Cardiac septum (tissue), 1 donor: ENCODE data around the gene TUBA4B. TPM values are rescaled to one million over a fixed set of nuclear protein-coding genes. Genes with fewer than 3 reads are reported as not detected.

ENCODE experiments used
- DNase-seq: peaks from one replicate; pipeline ENCODE4 v3.0.0-alpha.2; 2020; ENCODE audit warnings: low spot score
- intact Hi-C: fragments of 100-400 bp; cut with DNase I; formaldehyde crosslinking; loops from one replicate; pipeline ENCODE4 v1.14.0; 2022
- total RNA-seq: library from RNA; stranded (reverse); fragmentation: NEBNext Ultra II Directional; extraction: Animal tissue kit (Norgen Biotek cat#: 25700); gene quantifications from one replicate; pipeline ENCODE4 v1.2.1, GENCODE V29; 2021
- donor health status: DM: no; HTN: no; CAD: no.

Gene TUBA4B
- total RNA-seq, 1 donor from 2014 or later = not detected

DNA sequence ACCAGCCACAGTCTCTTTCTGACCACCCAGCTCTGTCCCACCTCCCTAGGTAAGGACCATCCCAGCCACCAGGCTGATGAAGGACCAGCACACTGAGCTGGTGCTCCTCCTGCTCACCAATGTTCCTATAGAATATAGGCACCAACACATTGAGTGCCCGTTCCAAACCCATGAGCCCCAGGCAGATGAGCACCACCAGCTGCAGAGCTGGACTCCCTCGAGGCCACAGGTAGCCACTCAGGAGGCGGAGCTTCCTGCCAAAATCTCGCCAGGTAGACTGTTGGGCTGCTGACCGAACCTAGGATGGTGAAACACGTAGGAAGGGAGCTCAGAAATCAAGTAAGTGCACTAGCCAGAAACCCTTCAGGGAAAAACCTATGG, 36.5 kb upstream of the TUBA4B start:
- DNase-seq = no peak
- intact Hi-C loops = loop anchor here (2.0 kb wide), 1 partner anchor 36 kb away; the partner anchor contains the start of genes TUBA4A and TUBA4B

DNA sequence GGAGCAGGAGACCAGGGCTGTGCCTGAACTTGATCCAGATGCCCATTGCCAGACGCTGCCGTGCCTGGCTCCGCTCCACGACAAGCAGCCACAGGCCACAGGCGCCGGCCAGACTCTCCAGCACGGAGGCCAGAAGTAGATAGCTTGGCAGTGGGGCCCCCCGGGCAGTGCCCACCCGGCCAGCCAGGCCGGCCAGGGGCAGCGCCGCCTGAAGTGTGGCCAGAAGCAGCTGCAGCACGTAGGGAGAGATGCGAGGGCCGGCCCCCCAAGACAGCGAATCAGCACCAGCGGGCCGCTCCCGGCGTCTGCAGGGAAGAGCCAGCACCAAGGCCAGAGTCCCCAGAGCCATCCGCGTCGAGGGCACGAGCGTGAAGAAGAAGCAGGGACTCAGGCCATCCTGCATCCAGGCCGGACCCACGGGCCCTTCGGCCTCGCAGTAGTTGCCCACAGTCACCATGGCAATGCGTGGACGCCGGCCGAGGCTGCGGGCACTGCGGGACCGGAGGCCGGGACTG, 34.8 kb upstream of the TUBA4B start:
- peak; percentile 78 for DNase-seq
- intact Hi-C loops = loop anchor here (1.0 to 2.0 kb wide), 2 partner anchors 11 to 39 kb away; partner anchors contain the start of genes ANKZF1, ATG9A and RETREG2

GRCh38 chr2:219218732-219219701, 34.0 kb upstream of the TUBA4B start, which contains the start of gene ABCB6:
TSS of gene ABCB6 (minus strand) at chr2:219218958. CDS start at chr2:219218673, 285 bp downstream.
- intact Hi-C loops = loop anchor here (1.0 to 2.0 kb wide), 2 partner anchors 10 to 40 kb away; partner anchors contain the start of genes ANKZF1, ATG9A and RETREG2
- DNase-seq = peak; percentile 98

- intact Hi-C loops = loop anchor here (2.0 kb wide), 1 partner anchor 41 kb away; the partner anchor contains the start of gene RETREG2
- no peak for DNase-seq
Measured at GRCh38 chr2:219219784-219220532, 33.1 kb upstream of the TUBA4B start.

- intact Hi-C loops = no loop called here
- DNase-seq = no peak
Measured at GRCh38 chr2:219220652-219221402, 32.2 kb upstream of the TUBA4B start.

GRCh38 chr2:219221957-219222518, 31.0 kb upstream of the TUBA4B start:
- DNase-seq = no peak
- intact Hi-C loops = no loop called here

GRCh38 chr2:219223831-219224610, 29.0 kb upstream of the TUBA4B start:
- no peak for DNase-seq
- intact Hi-C loops = no loop called here

DNA sequence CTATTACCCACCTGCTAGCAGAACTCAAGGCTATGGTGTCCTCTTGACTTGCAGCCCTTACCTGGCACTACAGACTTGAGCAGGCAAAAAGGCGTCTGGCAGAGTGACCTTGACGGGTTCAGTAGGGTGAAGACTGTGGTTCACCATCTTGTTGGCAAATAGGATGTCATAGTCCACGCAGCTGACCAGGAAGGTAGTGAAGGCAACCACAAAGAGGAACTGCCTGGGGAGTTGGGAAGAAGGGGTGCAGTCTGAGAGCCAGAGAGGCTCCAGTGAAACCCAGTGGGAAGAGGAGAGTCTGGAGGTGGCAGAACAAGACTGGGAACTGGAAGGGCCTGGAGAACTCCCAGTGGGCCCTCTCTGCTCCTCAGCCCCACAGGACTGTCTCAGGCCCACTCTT, 27.7 kb upstream of the TUBA4B start:
- DNase-seq = no peak
- intact Hi-C loops = loop anchor here (5.0 kb wide), 1 partner anchor 72 kb away; no protein-coding TSS in a partner anchor

DNA sequence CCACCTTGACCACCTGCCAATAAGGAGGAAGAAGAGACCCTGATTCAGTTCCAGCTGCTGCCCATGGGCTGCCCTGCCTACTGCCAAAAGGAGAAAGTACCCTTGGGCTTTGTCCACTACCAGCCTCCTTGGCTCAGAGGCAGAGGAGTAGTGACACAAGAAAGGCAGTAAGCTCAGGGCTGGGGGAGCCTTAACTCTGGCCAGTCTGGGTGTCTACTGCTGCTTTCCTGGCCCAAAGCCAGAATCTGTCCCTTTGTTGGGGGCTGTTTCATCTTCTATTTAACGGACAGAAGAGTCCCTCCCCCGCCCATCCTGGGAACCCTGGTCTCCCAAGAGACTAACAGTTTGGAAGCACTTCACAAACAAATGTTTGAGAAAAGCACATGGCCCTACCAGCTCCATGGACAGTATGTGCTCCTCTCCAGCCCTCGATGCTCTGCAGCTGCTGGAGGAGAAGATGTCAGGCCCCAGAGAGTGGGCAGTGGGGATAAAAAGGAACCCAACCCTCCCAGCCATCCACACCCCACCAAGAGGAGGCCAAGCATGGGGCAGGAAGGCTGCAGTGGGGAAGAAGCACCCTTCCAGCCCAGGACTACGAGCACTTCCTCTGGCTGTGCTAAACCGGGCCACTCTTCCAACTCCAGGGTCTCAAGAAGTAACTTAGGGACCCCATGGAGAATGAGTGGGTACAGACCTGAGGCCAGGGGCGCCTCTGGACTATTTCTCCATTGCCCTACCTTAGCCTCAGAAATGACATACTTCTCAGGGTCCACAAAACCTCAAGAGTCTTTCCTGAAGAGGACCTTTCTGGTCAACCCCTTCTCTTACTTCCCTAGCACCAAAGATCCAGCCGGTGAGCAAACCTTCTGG, 24.8 kb upstream of the TUBA4B start:
- intact Hi-C loops = loop anchor here (2.0 to 5.0 kb wide), 2 partner anchors 17 to 69 kb away; partner anchors contain the start of genes GLB1L and STK16
- DNase-seq = no peak

DNA sequence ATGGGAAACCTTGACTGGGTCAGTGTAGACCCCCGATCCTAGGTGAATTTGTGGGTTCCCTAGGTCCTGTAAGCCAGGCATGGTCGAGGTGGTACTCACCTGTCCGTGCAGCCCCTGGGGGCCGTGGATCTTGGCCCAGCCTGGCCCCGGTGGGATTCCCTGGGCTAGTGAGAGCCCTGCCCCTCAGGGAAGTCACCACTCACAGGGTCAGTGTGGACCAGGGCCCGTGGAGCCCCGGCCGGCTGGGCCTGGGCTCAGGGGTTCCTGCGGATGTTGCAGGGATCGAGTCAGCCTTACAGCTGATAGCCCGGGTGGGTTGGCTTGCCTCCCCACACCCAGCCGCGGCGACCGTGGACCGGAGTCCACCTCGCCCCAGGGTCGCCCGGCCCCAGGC, 24.1 kb upstream of the TUBA4B start:
- no peak for DNase-seq
- intact Hi-C loops = loop anchor here (1.0 to 5.0 kb wide), 3 partner anchors 11 to 68 kb away; partner anchors contain the start of genes ABCB6, GLB1L and STK16

GRCh38 chr2:219229305-219230058, 23.6 kb upstream of the TUBA4B start, which contains the start of the genes ANKZF1 and ATG9A:
TSS of gene ANKZF1 (plus strand) at chr2:219229806. CDS start at chr2:219230258, 452 bp downstream.
TSS of gene ATG9A (minus strand) at chr2:219229636. CDS start at chr2:219228024, 1,612 bp downstream.
- intact Hi-C loops = loop anchor here (1.0 to 5.0 kb wide), 3 partner anchors 11 to 68 kb away; partner anchors contain the start of genes ABCB6, GLB1L and STK16
- peak; percentile 100 for DNase-seq

DNA sequence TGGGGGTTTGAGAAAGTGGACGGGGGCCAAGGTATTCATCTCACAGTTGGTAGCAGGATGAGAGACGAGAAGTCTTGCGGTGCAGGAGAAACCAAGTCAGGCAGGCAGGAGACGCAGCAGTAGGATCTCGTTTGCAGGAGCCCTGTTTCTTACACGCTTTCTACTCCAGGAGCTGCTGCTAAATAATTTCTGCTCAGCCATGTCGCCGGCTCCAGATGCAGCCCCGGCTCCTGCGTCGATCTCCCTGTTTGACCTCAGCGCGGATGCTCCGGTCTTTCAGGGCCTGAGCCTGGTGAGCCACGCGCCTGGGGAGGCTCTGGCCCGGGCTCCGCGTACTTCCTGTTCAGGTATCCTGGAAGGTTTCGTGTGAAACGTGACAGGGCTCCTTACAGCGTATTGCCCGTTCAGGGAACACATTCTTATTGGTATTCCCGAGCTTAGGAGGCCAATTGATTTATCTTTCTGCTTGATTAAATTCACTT, 22.9 kb upstream of the TUBA4B start:
- DNase-seq = peak; percentile 84
- intact Hi-C loops = no loop called here

DNA sequence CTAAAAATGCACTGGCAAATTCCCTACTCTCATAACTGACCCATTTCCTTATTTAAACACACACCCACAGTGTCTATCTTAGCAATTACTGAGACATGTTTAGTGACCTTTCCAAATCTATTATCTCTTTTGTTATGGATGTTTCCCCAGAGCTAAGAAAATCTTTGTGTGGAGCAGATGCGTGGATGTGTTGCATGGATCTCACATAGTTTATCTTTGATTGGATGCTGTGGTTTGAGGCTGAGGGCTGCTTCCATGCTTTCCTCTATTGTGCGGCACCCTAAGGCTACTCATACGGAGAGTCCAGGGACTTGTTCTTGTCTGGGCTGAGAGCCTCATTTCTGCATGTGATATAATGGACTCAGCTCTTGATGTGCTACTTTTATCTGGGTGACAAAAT, 18.7 kb upstream of the TUBA4B start:
- no peak for DNase-seq
- intact Hi-C loops = no loop called here

DNA sequence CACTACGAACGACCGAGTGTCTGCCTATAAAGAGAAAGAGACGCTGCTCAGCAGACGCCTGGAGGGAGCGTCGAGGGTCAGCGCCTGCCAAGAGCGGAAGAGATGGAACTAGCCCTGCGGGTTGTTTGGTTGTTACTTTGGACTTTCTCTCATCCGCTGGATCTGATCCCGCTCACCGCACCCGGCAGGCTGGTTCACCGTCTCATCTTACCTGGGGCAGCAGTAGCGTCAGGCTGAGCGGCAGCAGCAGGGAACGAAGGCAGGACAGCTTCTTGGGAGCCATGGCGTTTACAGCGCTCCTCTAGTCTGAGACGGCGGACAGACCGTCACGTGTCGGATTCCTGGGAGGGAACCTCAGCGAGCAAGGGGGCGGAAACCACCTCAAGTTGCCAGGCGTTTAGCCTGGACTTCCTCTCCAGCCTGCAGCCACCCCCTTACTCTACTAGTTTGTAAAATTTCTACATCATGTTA, 9.7 kb upstream of the TUBA4B start:
- no peak for DNase-seq

GRCh38 chr2:219244789-219245147, 8.3 kb upstream of the TUBA4B start:
- intact Hi-C loops = loop anchor here (1.0 to 5.0 kb wide), 3 partner anchors 16 to 48 kb away; partner anchors contain the start of genes ANKZF1, ATG9A and ZFAND2B
- no peak for DNase-seq

More for the DNA sequence above, 9.7 kb upstream of the TUBA4B start:
- intact Hi-C loops = no loop called here
